ENCODE results near the gene RAB13.

Gene RAB13

DNA sequence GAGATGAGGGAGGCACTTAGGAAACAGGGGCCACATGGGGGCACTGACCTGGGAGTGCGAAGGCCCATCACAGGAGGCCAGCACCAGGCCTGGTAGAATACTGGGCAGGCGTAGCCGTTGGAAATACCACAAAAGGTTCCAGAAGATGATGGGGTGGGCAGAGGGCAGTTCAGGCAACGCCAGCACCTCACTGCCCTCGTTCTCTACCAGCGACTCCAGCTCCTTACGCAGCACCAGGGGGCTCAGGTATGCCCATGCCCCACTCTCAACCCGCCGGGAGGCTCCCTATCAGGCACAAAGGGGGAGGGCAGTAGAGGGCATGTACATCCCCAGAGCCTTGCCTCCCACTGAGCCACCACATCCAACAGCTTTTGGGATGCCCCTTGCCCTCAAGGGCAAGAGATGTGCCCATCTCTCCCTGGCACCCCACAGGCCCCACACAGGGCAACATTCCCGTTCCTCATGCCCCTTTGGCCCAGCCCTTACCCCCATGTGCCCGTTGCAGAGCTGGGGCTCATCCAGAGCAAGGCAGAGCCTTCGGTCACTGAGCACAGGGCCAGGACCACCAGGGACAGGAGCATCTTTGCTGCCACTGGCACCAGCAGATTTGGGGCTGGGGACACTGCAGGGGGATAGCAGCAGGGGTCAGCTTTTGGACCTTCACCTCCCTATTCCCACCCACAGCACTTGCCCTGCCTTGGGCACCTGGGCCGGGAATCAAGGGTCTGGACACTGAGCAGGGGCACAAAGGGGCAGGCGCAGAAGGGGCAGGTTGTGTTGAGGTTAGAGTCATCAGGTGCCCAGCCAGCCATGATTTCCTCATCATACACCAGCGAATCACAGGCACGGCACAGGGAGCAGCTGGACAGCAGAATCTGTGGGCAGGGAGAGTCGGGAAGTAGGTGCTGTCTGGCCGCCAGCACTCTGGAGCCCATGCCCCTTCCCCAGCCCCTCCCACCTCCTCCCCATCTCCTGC lies 53.7 kb downstream of the RAB13 start:
- no peak for DNase-seq
